HG03039 (cell line): ENCODE measurements around the gene TET3.

Source experiments
- ATAC-seq: cut with Tn5 transposase; IDR thresholded peaks from one replicate; pipeline ENCODE4 v1.9.1; 2021; ENCODE audit warnings: mild to moderate bottlenecking, moderate library complexity; ENCODE audit not compliant: unreplicated experiment

TET3 gene

DNA sequence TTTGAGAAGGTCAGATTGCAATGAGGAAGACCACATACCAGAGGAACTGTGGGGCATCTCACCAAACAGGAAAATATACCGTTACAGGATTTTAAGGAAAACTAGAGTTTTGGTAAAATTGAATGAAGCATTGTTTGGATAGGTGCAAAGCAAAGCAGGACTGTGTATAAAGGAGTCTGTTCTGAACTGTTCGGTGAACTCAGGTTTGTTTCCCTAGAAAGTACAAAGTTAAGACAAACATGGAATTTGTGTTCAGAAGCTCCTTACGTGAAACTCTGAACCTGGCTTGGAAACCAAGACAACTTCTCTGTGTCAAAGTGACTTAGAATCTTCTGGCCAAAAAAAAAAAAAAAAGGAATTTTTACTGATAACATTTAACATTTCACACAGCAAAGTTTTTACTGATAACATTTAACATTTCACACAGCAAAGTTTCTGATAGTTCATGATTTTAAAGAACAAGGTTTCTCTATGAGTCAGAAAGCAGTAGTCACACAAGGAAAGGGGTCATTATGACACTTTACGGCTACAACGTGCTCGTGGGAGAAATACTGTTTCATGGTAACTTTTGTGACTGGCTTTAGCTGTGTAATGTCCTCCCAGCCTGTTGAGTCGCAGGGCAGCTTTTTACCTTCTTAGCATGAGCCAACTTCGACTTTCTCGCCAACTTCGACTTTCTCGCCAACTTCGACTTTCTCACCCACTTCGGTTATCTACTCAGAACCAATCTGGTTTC is 21.2 kb upstream of the TET3 start:
- peak; percentile 46 for ATAC-seq

DNA sequence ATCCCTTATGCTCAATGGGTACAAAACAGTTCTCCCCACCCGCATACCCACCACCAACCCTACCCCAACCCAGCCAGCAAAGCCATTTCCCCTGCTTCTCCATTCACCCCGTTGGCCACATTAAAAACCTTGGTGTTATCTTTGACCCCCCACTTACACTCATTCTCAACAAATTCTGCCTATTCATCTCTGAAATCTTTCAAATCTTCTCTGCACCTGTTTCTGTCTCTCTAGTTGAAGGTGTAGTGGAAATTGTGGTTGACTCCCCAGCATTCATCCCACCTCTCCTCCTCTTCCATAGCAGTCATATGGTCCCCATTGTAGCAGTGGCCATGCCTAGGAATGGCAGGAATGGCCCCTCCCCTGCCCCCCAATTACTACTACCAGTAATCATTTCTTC is 20.5 kb upstream of the TET3 start:
- no peak for ATAC-seq

DNA sequence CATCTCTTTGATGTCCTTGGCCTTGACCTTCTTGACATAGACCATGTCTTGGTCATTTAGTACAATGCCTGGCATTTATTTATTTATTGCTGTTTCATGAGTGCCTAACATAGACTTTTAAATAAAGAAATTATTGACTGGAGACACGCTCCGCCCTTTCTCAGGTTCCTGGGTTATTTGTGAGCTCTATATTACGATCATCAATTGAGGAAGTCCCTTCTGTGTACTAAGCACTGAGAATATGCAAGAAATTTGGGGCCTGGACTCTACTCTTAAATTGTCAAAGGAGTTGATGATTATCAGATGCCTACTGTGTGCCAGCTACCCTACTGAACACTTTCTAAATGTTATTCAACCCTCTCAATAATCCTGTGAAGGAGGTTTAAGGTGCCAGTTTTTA is 19.7 kb upstream of the TET3 start:
- ATAC-seq = no peak

DNA sequence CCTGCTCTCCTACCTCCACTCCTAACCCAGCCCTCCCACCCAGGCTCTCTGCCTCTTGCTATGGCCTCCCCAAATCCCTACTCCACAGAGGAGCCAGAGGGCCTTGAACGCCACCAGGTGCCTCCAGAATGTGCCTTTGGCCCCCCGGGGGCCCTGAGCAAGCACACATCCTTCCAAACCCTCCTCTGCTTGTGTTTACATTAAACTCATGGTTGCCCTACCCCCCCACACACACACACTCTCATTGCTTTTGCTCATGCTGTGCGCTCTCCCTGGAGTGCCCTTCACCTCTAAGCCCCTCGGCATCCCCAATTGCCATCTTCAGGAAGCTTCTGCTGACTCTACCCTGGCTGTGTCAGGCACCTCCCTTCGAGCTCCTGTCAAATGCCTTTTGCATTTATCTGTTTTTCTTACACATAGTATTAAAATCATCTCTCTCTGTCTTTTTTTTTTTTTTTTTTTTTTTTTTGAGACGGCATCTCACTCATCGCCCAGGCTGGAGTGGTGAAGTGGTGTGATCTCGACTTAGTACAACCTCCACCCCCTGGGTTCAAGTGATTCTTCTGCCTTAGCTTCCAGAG is 16.3 kb upstream of the TET3 start:
- ATAC-seq = no peak

DNA sequence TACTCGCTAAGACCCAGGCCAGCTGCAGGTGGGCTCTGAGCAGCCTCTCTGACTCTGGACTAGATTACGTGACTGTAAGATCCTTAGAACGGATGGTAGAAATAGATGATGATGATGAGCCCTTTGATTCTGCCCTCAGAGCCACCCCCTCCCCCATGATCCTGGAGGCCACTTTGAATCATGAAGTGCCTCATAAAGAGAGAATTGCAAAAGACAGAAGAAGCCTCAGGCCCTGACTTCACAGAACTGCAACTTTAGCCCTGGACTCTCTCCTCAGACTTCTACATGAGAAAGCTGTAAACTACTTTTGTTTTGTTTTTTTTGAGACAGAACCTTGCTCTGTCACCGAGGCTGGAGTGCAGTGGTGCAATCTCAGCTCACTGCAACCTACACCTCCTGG is 15.4 kb upstream of the TET3 start:
- no peak for ATAC-seq

DNA sequence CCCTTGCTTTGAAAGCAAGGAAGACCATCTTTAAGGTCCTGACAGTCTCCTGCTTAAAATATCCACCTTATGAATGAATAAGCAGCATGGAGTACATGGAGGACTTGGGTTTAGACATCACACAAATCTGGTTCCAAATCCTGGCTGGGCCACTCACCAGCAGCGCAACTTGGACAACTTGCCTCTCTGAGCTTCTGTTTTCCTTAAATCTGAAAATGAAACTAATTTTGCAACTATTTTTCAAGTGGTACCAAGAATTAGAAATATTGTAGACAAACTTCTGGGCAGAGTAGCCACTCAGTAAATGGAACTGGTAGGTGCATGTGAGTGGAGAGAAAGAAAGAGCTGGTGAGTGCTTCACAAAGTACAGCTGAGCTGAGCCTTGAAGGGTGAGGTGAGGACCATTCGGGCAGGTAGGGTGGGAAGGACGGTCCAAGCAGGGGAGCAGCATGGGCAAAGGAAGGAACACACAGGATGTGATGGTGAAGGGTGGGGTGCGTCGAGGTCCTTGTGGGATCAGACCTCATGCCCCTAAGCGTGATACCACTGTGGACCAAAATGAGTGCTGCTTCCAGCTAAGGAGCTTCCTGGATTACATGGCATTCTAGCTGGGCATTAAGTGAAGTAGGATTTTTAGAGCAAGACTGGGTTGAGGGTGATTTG is 14.4 kb upstream of the TET3 start:
- ATAC-seq = no peak

DNA sequence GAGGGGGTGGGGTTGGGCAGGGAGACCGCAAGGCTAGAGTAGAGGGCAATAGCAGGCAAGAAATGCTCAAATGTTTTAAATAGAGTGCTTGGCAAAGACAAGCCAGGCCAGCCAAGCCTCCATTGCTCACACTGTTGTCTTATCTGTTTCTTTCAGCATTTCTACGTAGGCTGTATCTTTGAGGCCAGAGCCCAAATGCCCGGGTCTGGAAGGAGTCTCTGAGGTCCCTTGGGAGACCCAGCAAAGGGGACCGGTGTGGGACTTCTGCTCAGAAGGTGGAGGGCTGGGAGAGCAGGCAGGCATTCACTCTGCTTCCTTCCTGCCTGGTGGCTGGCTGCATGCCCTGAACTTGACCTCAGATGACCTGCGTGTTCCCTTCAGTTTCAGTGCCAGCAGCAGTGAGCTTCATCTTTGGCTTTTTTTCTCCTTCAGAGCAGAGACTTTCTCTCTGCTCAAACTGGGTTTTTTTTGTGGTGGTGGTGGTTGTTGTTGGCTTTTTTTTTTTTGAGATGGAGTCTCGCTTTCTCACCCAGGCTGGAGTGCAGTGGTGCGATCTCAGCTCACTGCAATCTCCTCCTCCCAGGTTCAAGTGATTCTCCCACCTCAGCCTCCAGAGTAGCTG is 13.7 kb upstream of the TET3 start:
- ATAC-seq = no peak

DNA sequence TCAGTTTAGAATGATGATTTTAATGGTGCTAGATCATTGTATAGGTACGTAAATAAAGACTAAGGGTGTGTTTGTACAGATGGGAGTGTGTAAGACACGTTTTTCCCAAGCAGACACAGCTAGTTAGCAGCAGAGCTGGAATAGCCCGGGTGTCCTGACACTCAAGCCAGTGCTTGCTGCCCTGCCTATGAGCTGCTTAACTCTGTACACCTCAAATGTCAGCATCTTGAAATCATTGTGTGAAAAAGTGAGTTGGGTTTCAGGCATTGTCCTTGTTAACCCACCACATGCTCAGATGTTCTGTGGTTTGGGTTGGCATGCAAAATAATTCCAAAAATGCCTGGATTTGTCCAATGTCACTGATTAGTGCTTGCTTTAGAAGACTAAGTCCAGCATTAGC is 13.0 kb upstream of the TET3 start:
- ATAC-seq = no peak

DNA sequence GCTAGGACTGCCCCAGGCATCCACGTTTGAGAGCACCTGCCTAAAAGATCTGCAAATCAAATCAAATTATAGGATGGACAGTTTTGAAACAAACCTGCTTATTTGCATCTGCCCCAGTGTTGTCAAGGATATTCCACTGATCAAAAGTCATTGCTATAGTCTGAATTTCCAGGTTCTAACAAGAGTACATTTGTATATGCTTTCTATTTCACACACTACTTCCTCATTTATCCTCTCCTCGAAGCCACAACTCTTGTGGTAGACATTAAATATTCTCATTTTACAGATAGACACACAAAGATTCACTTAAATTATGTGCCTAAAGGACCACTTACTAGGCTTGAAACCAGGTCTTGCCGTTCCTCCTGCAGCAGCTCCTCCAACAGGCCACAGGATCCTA is 11.9 kb upstream of the TET3 start:
- peak; percentile 39 for ATAC-seq

DNA sequence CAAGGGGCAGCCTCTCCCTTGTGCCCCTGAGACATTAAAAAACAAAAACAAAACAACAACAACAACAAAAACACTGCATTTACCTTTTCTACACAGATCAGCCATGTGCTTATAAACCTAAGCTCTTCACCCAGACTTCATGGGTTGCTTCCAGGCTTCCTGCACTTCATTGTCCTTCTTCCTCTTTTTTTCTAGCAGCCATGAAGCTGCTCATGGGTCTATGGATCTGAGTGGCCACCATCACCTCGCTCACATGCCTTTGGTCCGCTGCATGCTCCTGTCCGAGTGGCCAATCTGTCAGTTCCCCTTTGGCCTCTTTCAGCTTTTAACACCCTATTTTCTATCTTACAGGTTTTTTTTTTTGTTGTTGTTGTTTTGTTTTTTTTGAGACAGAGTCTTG is 9.0 kb upstream of the TET3 start:
- no peak for ATAC-seq

DNA sequence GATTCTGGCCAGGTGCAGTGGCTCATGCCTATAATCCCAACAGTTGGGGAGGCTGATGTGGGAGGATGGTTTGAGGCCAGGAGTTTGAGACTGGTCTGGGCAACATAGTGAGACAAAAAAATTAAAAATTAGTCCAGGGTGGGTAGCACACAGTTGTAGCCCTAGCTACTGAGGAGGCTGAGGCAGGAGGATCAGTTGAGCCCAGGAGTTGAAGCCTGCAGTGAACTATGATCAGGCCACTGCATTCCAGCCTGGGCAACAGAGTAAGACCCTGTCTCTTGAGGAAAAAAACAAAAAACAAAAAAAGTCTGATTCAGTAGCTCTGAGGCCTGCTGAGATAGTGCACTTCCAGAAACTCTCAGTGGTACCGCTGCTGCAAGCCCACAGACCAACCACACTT is 7.9 kb upstream of the TET3 start:
- ATAC-seq = no peak

DNA sequence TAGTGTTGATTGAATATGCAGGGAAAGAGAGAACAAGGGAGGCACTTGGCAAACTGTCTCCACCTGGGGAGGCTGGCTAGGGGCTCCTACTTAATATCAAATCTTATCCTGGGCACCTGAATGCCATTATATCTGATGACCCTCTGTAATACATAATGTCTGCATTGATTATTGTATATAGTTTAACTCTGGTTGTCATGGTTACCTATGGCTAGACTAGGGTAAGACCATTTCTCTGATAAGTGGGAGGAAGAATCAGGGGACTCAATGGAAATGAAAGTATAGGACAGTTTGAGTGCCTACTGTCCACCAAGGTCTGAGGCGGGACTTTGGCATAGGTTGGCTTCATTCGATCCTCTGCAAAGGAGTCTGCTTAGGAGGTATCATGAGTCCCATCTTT is 7.2 kb upstream of the TET3 start:
- ATAC-seq = no peak

DNA sequence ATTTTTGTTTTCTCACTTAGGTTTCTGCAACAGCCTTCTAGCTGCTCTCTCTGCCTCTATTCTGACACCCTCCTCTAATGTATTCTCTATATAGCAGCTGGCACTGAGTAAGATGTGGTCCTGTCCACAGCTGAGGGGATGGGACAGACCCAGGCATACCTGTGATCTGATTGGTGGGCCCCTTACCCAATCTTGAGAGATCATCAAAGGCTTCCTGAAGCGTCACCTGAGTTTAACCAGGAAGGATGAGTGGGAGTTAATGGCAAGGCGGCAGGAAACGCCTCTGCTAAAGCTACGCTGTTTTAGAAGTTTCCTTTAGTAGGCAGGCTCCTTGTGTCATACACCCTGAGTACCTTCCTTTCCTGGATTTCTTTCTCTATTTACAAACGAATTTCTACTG is 5.7 kb upstream of the TET3 start:
- no peak for ATAC-seq

DNA sequence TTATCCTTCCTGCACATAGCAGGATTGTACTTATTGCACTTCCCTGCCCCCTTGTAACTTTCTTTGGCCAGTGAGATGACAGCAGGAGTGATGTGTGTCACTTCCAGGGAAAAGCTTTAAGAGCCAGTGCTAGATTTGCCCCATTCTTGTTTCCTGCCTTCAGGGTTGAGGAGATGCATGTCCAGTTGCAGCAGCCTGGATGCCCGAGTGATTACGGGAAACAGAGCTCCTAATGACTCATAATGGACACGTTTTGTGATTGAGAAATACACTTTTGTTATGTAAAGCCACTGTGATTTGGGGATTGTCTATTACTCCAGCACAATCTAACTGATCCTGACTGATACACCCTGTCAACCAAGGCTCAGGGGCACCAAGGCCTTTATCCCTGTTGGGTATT is 5.0 kb upstream of the TET3 start:
- ATAC-seq = no peak

DNA sequence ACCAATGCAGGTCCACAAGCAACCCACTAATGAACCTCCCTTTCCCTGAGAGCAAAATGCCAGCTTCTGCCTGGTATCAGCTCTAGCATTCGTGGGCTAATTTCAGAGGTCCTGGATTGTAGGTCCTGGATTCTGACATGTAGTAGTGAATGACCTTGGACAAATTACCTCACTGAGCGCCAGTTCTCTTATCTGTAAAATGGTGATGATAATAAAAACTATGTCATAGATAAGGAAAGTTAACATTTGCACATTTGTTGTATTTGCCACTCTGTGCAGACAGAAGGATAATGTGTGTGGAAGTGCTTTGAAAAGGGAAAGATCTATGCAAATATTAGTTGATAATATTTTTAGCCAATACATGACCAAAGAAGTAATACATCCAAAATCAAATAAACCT is 4.1 kb upstream of the TET3 start:
- ATAC-seq = no peak

DNA sequence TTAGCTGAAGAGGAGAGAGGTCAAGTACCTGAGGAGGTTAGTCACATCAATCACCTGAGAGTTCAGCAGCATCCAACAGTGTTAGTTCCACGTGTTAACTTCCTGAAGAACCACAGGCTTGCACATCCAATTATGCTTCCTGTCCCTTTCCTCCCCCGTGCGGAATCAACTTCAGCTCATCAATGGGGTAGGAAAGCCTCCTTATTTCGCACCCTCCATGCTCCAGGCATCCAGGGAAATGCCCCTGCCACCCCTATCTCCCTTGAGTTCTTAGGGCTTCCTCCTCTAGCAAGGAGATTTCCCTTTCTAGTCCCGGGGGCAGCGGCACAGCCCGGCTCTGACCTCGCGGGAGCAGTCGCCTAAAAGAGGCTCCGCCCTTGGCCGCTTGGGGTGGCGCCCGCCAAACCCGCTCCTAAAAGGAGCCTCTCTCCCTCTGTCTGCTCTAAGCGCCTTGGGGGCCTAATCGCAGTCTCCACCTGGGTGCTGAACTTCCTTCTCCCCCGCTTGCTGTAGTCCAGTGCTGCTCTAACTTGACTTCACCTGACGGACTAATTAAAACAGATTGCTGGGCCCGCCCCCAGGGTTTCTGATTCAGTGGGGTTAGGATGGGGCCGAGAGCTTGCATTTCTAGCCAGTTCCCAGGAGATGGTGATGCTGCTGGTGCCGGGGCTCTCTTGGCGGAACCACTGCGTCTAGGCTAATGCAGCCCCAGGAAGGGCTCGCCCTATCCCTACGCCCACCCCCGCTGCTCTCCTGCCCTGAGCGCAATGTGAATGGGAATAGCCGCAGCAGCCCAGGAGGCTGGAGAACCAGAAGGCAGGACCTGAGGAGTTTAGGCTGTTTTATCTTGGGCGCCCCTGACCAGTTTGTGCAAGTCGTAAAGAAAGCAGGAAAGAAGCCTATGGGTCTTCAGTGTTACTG is 3.4 kb upstream of the TET3 start:
- no peak for ATAC-seq

DNA sequence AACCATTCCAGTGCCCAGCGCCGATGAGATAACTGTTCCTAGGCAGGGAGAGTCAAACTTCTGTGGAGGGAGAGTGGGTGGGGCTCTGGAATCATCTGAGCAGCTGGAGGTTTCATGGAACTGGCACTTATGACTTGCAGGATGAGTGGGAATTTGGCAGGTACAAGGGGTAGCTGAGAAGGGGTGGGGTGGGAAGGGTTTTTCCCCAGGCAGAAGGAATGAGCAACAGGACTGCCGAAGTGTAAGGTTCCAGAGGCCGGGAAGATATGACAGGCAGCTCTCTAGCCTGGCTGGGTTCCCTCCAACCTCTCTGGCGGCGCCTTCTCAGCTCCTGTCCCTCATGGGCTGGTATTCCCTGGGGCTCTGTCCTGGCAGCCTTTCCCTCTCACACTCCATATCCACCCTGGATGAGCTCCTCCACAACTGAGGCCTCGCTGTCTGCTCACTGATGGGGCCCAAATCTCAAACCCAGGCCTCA is 2.5 kb upstream of the TET3 start:
- no peak for ATAC-seq

DNA sequence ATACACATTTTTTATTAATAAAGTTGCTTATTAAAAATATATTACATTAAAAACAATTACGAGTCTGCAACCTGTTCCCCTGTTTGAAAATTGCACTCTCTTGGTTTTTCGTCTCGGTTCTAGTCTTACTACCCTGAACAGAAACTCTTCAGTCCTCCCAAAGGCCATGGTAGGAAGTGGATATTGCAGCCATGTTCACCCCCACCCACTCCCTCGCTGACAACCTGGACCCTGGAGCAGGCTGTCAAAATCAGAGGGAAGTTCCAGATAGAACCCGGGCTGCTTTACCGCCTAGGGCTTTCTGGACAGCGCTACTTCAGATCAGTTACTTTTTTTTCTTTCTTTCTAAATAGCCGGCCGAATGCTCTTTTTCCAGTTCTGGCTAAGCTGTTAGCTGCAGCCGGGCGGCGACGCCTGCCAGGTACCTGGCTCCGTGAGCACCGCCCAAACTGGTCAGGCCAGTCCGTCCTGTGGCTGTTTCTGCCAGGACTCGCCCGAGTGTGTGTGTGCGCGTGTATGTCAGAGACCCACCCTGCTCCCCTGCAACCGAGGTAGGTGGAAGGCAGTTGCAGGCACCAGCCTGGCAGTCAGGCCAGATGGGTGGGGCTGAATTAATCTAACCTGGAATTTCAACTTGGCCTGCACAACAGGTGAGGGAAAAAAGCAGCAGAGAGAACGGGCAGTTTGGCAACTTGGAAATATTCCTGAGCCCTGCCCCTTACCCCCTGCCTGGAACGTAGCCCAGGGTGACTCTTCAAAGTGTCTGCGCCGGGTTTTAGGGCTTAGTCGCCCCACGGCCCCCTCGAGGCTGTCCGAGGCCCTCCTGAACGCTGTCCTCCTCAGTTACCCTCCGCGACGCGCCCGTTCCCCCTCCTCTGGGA is 1.1 kb upstream of the TET3 start:
- no peak for ATAC-seq

DNA sequence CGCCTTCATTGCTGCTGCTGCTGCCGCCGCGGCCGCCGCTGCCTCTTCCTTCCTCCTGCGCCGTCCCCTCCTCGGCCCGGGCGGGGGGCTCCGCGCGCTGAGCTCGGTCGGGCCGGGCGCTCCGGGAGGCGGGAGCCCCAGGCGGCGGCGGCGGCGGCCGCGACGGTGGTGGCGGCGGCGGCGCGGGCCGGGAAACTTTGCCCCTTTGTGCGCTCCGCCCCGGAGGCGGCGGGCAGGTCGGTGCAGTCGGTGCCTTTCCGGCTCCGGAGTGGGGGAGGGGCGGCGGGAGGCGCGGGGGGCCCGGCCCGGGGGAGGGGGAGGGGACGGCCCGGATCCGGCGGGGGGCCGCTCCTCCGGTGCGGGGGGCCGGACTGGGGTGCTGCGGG is 205 bp downstream of the TET3 start:
- peak; percentile 11 for ATAC-seq
